Body of pancreas (tissue), 4 donors: ENCODE measurements around the gene NUP210.

Experiments
- POLR2A ChIP-seq, 3 donors: fragments of 450-650 bp; IDR thresholded peaks; one replicate each; pipeline ENCODE4 v1.6.1; 2016; ENCODE audit warnings: antibody characterized with exemption in 3 of 3, mild to moderate bottlenecking in 2 of 3
- TF ChIP-seq, protein P1 (sequence below), 7 experiments: fragments of 450-650 bp in 4 of 7; fragments of 200-600 bp in 3 of 7; sonication (generic) in 3 of 7; IDR thresholded peaks; one replicate each; pipeline ENCODE4 v1.5.1; 2016 to 2019; ENCODE audit warnings: antibody characterized with exemption in 7 of 7

DNA sequence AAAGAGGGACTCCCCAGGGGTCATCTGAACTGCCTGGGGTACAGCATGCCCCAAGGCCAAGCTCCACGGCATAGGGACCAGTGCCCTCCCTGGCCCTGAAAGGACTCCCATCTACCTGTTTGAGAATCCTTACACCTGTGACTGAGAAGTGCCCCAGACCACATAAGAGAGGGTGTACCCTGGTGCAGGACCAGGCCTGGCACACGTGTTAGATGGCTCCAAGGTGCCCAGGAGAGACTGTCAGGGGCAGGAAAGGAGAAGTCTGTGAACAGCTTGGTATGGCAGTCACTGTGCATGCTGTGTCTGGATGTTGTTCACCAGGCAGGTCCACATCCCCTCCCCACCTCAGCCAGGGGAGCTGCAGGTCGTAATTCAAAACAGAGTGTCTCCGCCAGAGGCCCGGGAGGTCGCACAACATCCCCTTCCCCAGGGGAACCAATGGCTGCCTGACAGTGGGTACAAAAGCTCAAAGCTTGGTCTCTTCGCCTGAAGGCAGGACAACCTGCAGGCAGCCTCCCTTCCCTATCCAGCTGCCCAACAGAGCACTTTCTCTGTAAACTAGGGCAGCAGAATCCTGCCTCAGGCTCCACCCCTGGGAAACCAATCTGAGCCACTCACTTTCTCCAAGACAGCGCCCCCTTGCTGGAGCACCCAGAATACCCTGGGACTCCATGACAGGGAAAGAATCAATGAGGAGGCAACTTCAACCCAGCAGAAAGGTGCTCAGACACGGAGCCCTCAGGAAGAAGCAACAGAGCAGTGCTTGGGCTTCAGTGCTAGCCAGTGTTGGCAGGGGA is 3.9 kb downstream of the NUP210 start:
- TF ChIP-seq, protein P1, sequence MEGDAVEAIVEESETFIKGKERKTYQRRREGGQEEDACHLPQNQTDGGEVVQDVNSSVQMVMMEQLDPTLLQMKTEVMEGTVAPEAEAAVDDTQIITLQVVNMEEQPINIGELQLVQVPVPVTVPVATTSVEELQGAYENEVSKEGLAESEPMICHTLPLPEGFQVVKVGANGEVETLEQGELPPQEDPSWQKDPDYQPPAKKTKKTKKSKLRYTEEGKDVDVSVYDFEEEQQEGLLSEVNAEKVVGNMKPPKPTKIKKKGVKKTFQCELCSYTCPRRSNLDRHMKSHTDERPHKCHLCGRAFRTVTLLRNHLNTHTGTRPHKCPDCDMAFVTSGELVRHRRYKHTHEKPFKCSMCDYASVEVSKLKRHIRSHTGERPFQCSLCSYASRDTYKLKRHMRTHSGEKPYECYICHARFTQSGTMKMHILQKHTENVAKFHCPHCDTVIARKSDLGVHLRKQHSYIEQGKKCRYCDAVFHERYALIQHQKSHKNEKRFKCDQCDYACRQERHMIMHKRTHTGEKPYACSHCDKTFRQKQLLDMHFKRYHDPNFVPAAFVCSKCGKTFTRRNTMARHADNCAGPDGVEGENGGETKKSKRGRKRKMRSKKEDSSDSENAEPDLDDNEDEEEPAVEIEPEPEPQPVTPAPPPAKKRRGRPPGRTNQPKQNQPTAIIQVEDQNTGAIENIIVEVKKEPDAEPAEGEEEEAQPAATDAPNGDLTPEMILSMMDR (IDR thresholded peaks at IDR 0.05), result no peak
- TF ChIP-seq POLR2A (IDR thresholded peaks at IDR 0.05), result no peak
